Neuronal stem cell (in vitro differentiated cells): Measurements from ENCODE around the gene ATP8A2.
"Not testable (repeated sequence)": the region's sequence is repeated elsewhere in the genome, so short reads cannot be mapped to it uniquely, and the experiment has no call there.

Experiments used
- DNase-seq: peaks from one replicate; pipeline ENCODE4 v3.0.0-alpha.2; 2013; ENCODE audit warnings: low spot score
- H2AFZ ChIP-seq: one replicate; pipeline ENCODE4 v1.6.1; 2013; ENCODE audit warnings: mild to moderate bottlenecking, low read length, inconsistent platforms
- H2AK5ac ChIP-seq: 2 replicates; pipeline ENCODE4 v1.6.1; 2013; ENCODE audit warnings: low read depth, mild to moderate bottlenecking, inconsistent platforms, low read length, moderate library complexity, mixed read lengths
- H2BK120ac ChIP-seq: 2 replicates; pipeline ENCODE4 v1.6.1; 2013; ENCODE audit warnings: low read depth, mild to moderate bottlenecking, inconsistent platforms, low read length, moderate library complexity, mixed read lengths
- H2BK12ac ChIP-seq: one replicate; pipeline ENCODE4 v1.6.1; 2013; ENCODE audit warnings: low read length, inconsistent platforms
- H2BK15ac ChIP-seq: 2 replicates; pipeline ENCODE4 v1.6.1; 2013; ENCODE audit warnings: mild to moderate bottlenecking, low read length, inconsistent platforms, mixed read lengths
- H2BK5ac ChIP-seq: one replicate; pipeline ENCODE4 v1.6.1; 2013; ENCODE audit warnings: inconsistent platforms, mild to moderate bottlenecking, low read length, moderate library complexity
- H3K14ac ChIP-seq: one replicate; pipeline ENCODE4 v1.6.1; 2013; ENCODE audit warnings: low read length, inconsistent platforms
- H3K18ac ChIP-seq: 2 replicates; pipeline ENCODE4 v1.6.1; 2013; ENCODE audit warnings: low read length, inconsistent platforms
- H3K23ac ChIP-seq: 2 replicates; pipeline ENCODE4 v1.6.1; 2013; ENCODE audit warnings: low read depth, mild to moderate bottlenecking, mixed read lengths, low read length, inconsistent platforms; ENCODE audit not compliant: poor library complexity
- H3K27ac ChIP-seq: replicated peaks from 3 replicates; pipeline ENCODE4 v1.5.1; 2013; ENCODE audit warnings: low read length, inconsistent platforms
- H3K27me3 ChIP-seq, 3 experiments: 2 replicates each; pipeline ENCODE4 v1.6.1; 2013; ENCODE audit warnings: low read length in 3 of 3, mild to moderate bottlenecking in 2 of 3, inconsistent platforms in 1 of 3, low read depth in 1 of 3, mixed read lengths in 1 of 3, moderate library complexity in 1 of 3; ENCODE audit not compliant: control insufficient read depth in 3 of 3, insufficient read depth in 3 of 3
- H3K36me3 ChIP-seq, 2 donors: replicated peaks in 1 of 2; 2 replicates each; pipeline ENCODE4 v1.6.1; 2013; ENCODE audit warnings: low read length in 2 of 2; ENCODE audit not compliant: control insufficient read depth in 2 of 2, insufficient read depth in 2 of 2
- H3K4ac ChIP-seq: 2 replicates; pipeline ENCODE4 v1.6.1; 2013; ENCODE audit warnings: inconsistent platforms, mild to moderate bottlenecking, low read length, moderate library complexity
- H3K4me1 ChIP-seq, 2 donors: 1 replicate in 1 of 2; 2 replicates in 1 of 2; pipeline ENCODE4 v1.6.1; 2013; ENCODE audit warnings: low read length in 2 of 2, low read depth in 1 of 2; ENCODE audit not compliant: control insufficient read depth in 2 of 2, insufficient read depth in 1 of 2
- H3K4me2 ChIP-seq: one replicate; pipeline ENCODE4 v1.6.1; 2013; ENCODE audit warnings: mild to moderate bottlenecking, low read length, inconsistent platforms; ENCODE audit not compliant: insufficient read depth, poor library complexity, severe bottlenecking
- H3K4me3 ChIP-seq, 2 donors: 2 replicates each; pipeline ENCODE4 v1.5.1; 2013; ENCODE audit warnings: low read length in 2 of 2, mild to moderate bottlenecking in 2 of 2, inconsistent platforms in 1 of 2, moderate library complexity in 1 of 2
- H3K79me1 ChIP-seq: one replicate; pipeline ENCODE4 v1.6.1; 2013; ENCODE audit warnings: low read depth, mild to moderate bottlenecking, inconsistent platforms, low read length, moderate library complexity
- H3K9ac ChIP-seq: one replicate; pipeline ENCODE4 v1.6.1; 2013; ENCODE audit warnings: mild to moderate bottlenecking, low read depth, low read length, inconsistent platforms; ENCODE audit not compliant: poor library complexity
- H3K9me3 ChIP-seq, 2 donors: replicated peaks in 1 of 2; 2 replicates each; pipeline versions ENCODE3 to v1.6.1; 2013; ENCODE audit warnings: low read length in 2 of 2, mild to moderate bottlenecking in 2 of 2, inconsistent platforms in 1 of 2, low read depth in 1 of 2, mixed read lengths in 1 of 2, moderate library complexity in 1 of 2; ENCODE audit not compliant: control insufficient read depth in 2 of 2, insufficient read depth in 1 of 2
- H4K8ac ChIP-seq: one replicate; pipeline ENCODE4 v1.6.1; 2013; ENCODE audit warnings: low read depth, mild to moderate bottlenecking, inconsistent platforms, low read length, moderate library complexity
- H4K91ac ChIP-seq: one replicate; pipeline ENCODE4 v1.6.1; 2013; ENCODE audit warnings: low read length, low read depth, mild to moderate bottlenecking, inconsistent platforms; ENCODE audit not compliant: poor library complexity
- WGBS, 2 donors: extraction: QIAGEN DNeasy Blood & Tissue Kit; methylation state at CpG; one replicate each; pipeline ENCODE4 v1.1.7; 2013; ENCODE audit warnings: missing lambda C conversion rate in 2 of 2, mixed read lengths in 1 of 2; ENCODE audit not compliant: insufficient read length in 2 of 2, insufficient replicate concordance in 1 of 2; ENCODE audit errors: extremely low coverage in 2 of 2; 5-methylcytosine and 5-hydroxymethylcytosine counted together

Gene ATP8A2

GRCh38 chr13:25816239-25816638 lies 444.5 kb downstream of the ATP8A2 start:
- no peak overlapping the region for H2BK12ac ChIP-seq
- peaks cover 0 to 3% of the 10 kb centered on the region in 2 donors for H3K4me1 ChIP-seq
- H3K9me3 ChIP-seq = no peaks in the 10 kb centered on the region
- no peak overlapping the region for H3K4me2 ChIP-seq
- no peaks in the 10 kb centered on the region for H3K36me3 ChIP-seq
- no peak overlapping the region for H4K91ac ChIP-seq
- no peak overlapping the region for H3K9ac ChIP-seq
- H3K79me1 ChIP-seq = no peaks in the 10 kb centered on the region
- H2BK15ac ChIP-seq = no peak overlapping the region
- no peak overlapping the region for H3K18ac ChIP-seq
- no peak for DNase-seq
- H3K23ac ChIP-seq = no peak overlapping the region
- no peak overlapping the region for H4K8ac ChIP-seq
- no peak overlapping the region for H2BK5ac ChIP-seq
- no peak overlapping the region for H2AFZ ChIP-seq
- H2BK120ac ChIP-seq = no peak overlapping the region
- no CpG with 5 or more reads among the region's 4 CpGs for WGBS, 2 donors
- no peak overlapping the region for H3K4me3 ChIP-seq
- no peak overlapping the region for H3K4ac ChIP-seq
- H3K14ac ChIP-seq = no peak overlapping the region
- H2AK5ac ChIP-seq = no peak overlapping the region
- H3K27me3 ChIP-seq = no peaks in the 10 kb centered on the region
- H3K27ac ChIP-seq = no peak overlapping the region

DNA sequence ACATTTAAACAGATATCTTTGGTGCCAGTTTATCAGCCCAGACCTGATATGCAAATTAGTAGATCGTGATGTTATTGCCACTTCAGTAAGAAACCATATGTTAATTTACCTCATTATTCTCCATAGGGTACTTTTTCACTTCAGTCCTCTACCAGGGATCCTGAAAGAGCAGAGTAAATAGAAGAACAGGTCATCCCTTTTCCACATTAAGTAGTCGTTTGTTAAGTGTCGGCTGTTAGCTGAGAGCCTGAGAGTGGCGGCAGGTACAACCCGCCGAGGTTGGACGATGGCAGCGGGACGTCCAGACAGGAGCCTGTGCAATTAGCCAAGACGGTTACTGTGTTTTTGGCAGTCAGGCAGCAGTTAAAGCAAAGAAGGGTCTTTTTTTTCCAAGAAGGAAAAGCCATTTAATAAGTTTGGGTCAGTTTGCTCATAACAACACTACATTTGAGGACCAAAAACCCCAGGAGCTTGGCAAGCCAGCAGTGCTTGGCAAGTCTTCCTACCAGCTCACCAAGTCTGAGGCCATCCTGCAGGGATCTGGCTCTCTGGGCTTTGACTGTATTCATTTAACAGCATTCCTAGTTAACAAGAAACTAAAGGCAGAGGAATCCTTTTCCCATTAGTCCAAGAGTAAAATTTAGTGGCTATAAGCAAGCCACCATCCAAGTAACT lies 448.2 kb downstream of the ATP8A2 start:
- no peak overlapping the region for H2AFZ ChIP-seq
- no peak overlapping the region for H2BK5ac ChIP-seq
- H2BK15ac ChIP-seq = no peak overlapping the region
- no peak overlapping the region for H4K91ac ChIP-seq
- H3K36me3 ChIP-seq = no peaks in the 10 kb centered on the region
- no peaks in the 10 kb centered on the region for H3K27me3 ChIP-seq
- H2AK5ac ChIP-seq = no peak overlapping the region
- H3K4ac ChIP-seq = no peak overlapping the region
- no peaks in the 10 kb centered on the region for H3K9me3 ChIP-seq
- H4K8ac ChIP-seq = no peak overlapping the region
- no peak overlapping the region for H3K9ac ChIP-seq
- H3K4me1 ChIP-seq = peaks cover 0 to 3% of the 10 kb centered on the region in 2 donors
- H3K79me1 ChIP-seq = no peaks in the 10 kb centered on the region
- H3K14ac ChIP-seq = no peak overlapping the region
- no peak overlapping the region for H2BK12ac ChIP-seq
- H2BK120ac ChIP-seq = no peak overlapping the region
- H3K27ac ChIP-seq = no peak overlapping the region
- no peak for DNase-seq
- no peak overlapping the region for H3K4me3 ChIP-seq
- H3K23ac ChIP-seq = no peak overlapping the region
- peak overlapping the region; percentile 27 for H3K18ac ChIP-seq
- no peak overlapping the region for H3K4me2 ChIP-seq
- no CpG with 5 or more reads among the region's 10 CpGs for WGBS, 2 donors

DNA sequence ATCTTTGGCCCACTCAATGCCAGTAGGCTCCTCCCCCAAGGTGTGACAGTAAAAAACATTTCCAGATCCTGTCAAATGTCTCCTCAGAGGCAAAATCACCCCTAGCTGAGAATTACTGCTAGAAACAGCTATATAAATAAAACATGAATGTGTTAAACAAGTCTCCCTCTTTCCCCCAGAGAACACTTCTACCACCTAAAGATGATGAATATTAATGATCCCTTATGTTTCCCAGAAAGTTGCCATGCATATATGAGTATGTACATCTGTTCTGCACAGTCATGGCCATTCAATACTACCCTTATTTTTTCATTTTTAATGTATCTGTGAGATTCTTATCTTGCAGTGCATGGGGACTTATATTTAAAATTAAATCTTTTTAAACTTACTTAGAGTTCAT lies 450.0 kb downstream of the ATP8A2 start:
- no peak overlapping the region for H2BK5ac ChIP-seq
- no peak overlapping the region for H3K4ac ChIP-seq
- H3K79me1 ChIP-seq = no peaks in the 10 kb centered on the region
- no peak overlapping the region for H2BK12ac ChIP-seq
- peaks cover 0 to 1% of the 10 kb centered on the region in 2 donors for H3K4me1 ChIP-seq
- no peak overlapping the region for H3K23ac ChIP-seq
- DNase-seq = no peak
- no peak overlapping the region for H2BK120ac ChIP-seq
- no peak overlapping the region for H3K14ac ChIP-seq
- H3K4me2 ChIP-seq = no peak overlapping the region
- H4K91ac ChIP-seq = no peak overlapping the region
- no peaks in the 10 kb centered on the region for H3K27me3 ChIP-seq
- no peak overlapping the region for H3K4me3 ChIP-seq
- no peaks in the 10 kb centered on the region for H3K9me3 ChIP-seq
- H3K27ac ChIP-seq = no peak overlapping the region
- H2AFZ ChIP-seq = no peak overlapping the region
- no peaks in the 10 kb centered on the region for H3K36me3 ChIP-seq
- no peak overlapping the region for H4K8ac ChIP-seq
- no peak overlapping the region for H3K18ac ChIP-seq
- no peak overlapping the region for H2AK5ac ChIP-seq
- H2BK15ac ChIP-seq = no peak overlapping the region
- no peak overlapping the region for H3K9ac ChIP-seq

DNA sequence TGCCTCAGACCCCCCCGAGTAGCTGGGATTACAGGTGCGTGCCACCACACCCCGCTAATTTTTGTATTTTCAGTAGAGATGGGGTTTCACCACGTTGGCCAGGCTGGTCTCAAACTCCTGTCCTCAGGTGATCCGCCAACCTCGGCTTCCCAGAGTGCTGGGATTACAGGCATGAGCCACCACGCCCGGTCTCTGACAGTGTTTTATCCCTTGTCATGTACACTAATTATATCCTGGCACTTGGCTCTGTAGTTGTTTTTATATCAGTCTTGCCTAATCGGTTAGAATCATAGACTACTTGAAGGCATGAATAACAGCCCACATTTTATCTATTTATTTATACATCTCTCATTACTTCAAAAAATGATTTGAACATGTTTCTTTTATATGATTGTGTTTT lies 455.4 kb downstream of the ATP8A2 start:
- H3K18ac ChIP-seq, H3K14ac ChIP-seq, H3K4ac ChIP-seq, H3K9me3 ChIP-seq, H4K91ac ChIP-seq, H3K4me1 ChIP-seq, DNase-seq, H3K27ac ChIP-seq, H2BK15ac ChIP-seq, H2BK12ac ChIP-seq, H3K23ac ChIP-seq, H3K4me3 ChIP-seq, H3K79me1 ChIP-seq, H3K36me3 ChIP-seq, H2AK5ac ChIP-seq, H2AFZ ChIP-seq, H2BK120ac ChIP-seq, H3K4me2 ChIP-seq, H3K27me3 ChIP-seq, H4K8ac ChIP-seq, H3K9ac ChIP-seq, H2BK5ac ChIP-seq: not testable (repeated sequence)
- WGBS, 2 donors = no CpG with 5 or more reads among the region's 9 CpGs
